Measurements from ENCODE around the gene KIFC3. TPM values are rescaled to one million over a fixed set of nuclear protein-coding genes. Genes with fewer than 3 reads are reported as not detected.

The KIFC3 gene
- total and polyA plus RNA-seq, 2 donors from 2014 or later, result 74.9 to 109 TPM

- DNase-seq (peak in 1 of 5 donors; percentile 6), FAIRE-seq (no peak)
- H3K9me3 ChIP-seq (ENCODE audit: control insufficient read depth in 2 of 3, insufficient read depth in 1 of 3, low read length in 3 of 3), result no peaks in the 10 kb centered on the region
- no peak for TF ChIP-seq CTCF (IDR thresholded peaks at IDR 0.05; ENCODE audit: borderline replicate concordance, extremely low read depth, insufficient read depth)
- no peaks in the 10 kb centered on the region for H3K36me3 ChIP-seq (ENCODE audit: control insufficient read depth in 2 of 3, insufficient read depth in 3 of 3, low read length in 3 of 3)
- intact Hi-C loops (cut with DNase I), result no loop called here
- no peak overlapping the region for H3K4me3 ChIP-seq (ENCODE audit: low read length in 3 of 3)
- H3K27me3 ChIP-seq (ENCODE audit: control insufficient read depth, insufficient read depth, low read length), result no peaks in the 10 kb centered on the region
- no peaks in the 10 kb centered on the region for H3K4me1 ChIP-seq (ENCODE audit: control insufficient read depth in 2 of 3, insufficient read depth in 2 of 3, low read depth in 1 of 3, low read length in 3 of 3)
- no peak overlapping the region for H3K9ac ChIP-seq (ENCODE audit: low read length in 3 of 3)
- H3K27ac ChIP-seq (ENCODE audit: low read depth in 2 of 2, low read length in 2 of 2), result no peak overlapping the region
Observed at GRCh38 chr16:57742543-57742942, 59.7 kb downstream of the KIFC3 start.

- intact Hi-C loops (cut with DNase I), result no loop called here
- FAIRE-seq, result no peak
- Histone ChIP-seq H3K4me1 (ENCODE audit: control insufficient read depth in 2 of 3, insufficient read depth in 2 of 3, low read depth in 1 of 3, low read length in 3 of 3) (peaks cover 0 to 4% (median 3%) of the 10 kb centered on the region in 3 donors), H3K4me3 (ENCODE audit: low read length in 3 of 3) (no peak overlapping the region), H3K27ac (ENCODE audit: low read depth in 2 of 2, low read length in 2 of 2) (no peak overlapping the region), H3K9me3 (ENCODE audit: control insufficient read depth in 2 of 3, insufficient read depth in 1 of 3, low read length in 3 of 3) (no peaks in the 10 kb centered on the region), H3K36me3 (ENCODE audit: control insufficient read depth in 2 of 3, insufficient read depth in 3 of 3, low read length in 3 of 3) (no peaks in the 10 kb centered on the region), H3K27me3 (ENCODE audit: control insufficient read depth, insufficient read depth, low read length) (no peaks in the 10 kb centered on the region), H3K9ac (ENCODE audit: low read length in 3 of 3) (no peak overlapping the region)
- TF ChIP-seq CTCF (IDR thresholded peaks at IDR 0.05; ENCODE audit: borderline replicate concordance, extremely low read depth, insufficient read depth), result no peak
- peak in 1 of 5 donors; percentile 71 for DNase-seq
Observed at GRCh38 chr16:57741660-57742191, 60.6 kb downstream of the KIFC3 start.

- intact Hi-C loops (cut with DNase I), result no loop called here
- no peak for FAIRE-seq
- Histone ChIP-seq H3K4me3 (ENCODE audit: low read length in 3 of 3) (no peak overlapping the region), H3K9me3 (ENCODE audit: control insufficient read depth in 2 of 3, insufficient read depth in 1 of 3, low read length in 3 of 3) (no peaks in the 10 kb centered on the region), H3K9ac (ENCODE audit: low read length in 3 of 3) (no peak overlapping the region), H3K27ac (ENCODE audit: low read depth in 2 of 2, low read length in 2 of 2) (no peak overlapping the region), H3K4me1 (ENCODE audit: control insufficient read depth in 2 of 3, insufficient read depth in 2 of 3, low read depth in 1 of 3, low read length in 3 of 3) (peaks cover 0 to 10% (median 10%) of the 10 kb centered on the region in 3 donors), H3K27me3 (ENCODE audit: control insufficient read depth, insufficient read depth, low read length) (no peaks in the 10 kb centered on the region), H3K36me3 (ENCODE audit: control insufficient read depth in 2 of 3, insufficient read depth in 3 of 3, low read length in 3 of 3) (no peaks in the 10 kb centered on the region)
- TF ChIP-seq CTCF (IDR thresholded peaks at IDR 0.05; ENCODE audit: borderline replicate concordance, extremely low read depth, insufficient read depth), result no peak
- peak in 1 of 5 donors; percentile 66 for DNase-seq
Observed at GRCh38 chr16:57740423-57741071, 61.7 kb downstream of the KIFC3 start.

Measured in kidney (tissue), 14 donors.